HEK293T (cell line): ENCODE measurements around the gene HYCC1.

Experiments
- BHLHE40 ChIP-seq: fragments of 450-650 bp; IDR thresholded peaks from 2 replicates; pipeline ENCODE4 v1.6.1; 2016; ENCODE audit warnings: mild to moderate bottlenecking, moderate library complexity, borderline replicate concordance
- ELF4 ChIP-seq: fragments of 450-650 bp; IDR thresholded peaks from 2 replicates; pipeline ENCODE4 v1.6.1; 2017; ENCODE audit warnings: antibody characterized with exemption
- FOXK2 ChIP-seq: fragments of 450-650 bp; IDR thresholded peaks from 2 replicates; pipeline ENCODE4 v1.6.1; 2016; ENCODE audit warnings: mild to moderate bottlenecking
- HDGF ChIP-seq: fragments of 450-650 bp; IDR thresholded peaks from 2 replicates; pipeline ENCODE4 v1.6.1; 2017; ENCODE audit warnings: antibody characterized with exemption, borderline replicate concordance
- NFRKB ChIP-seq: fragments of 450-650 bp; IDR thresholded peaks from 2 replicates; pipeline ENCODE4 v1.6.1; 2016; ENCODE audit warnings: mild to moderate bottlenecking, moderate library complexity
- SP1 ChIP-seq: fragments of 450-650 bp; IDR thresholded peaks from 2 replicates; pipeline ENCODE4 v1.6.1; 2017
- SUZ12 ChIP-seq: fragments of 450-650 bp; IDR thresholded peaks from 2 replicates; pipeline ENCODE4 v1.6.1; 2016; ENCODE audit warnings: mild to moderate bottlenecking
- ZNF384 ChIP-seq: fragments of 450-650 bp; IDR thresholded peaks from 2 replicates; pipeline ENCODE4 v1.6.1; 2016

- no peak for TF ChIP-seq ZNF384
- TF ChIP-seq BHLHE40, result no peak
- no peak for TF ChIP-seq FOXK2
- no peak for TF ChIP-seq SP1
- no peak for TF ChIP-seq NFRKB
- TF ChIP-seq HDGF, result no peak
- TF ChIP-seq ELF4, result no peak
- TF ChIP-seq SUZ12, result no peak
Measured at GRCh38 chr7:23055582-23056178, 41.8 kb upstream of the HYCC1 start.
